ENCODE data around the gene SLC35A1. TPM values are rescaled to one million over a fixed set of nuclear protein-coding genes. Genes with fewer than 3 reads are reported as not detected.

The SLC35A1 gene
- total and polyA plus RNA-seq, 2 of the 8 experiments (the other 6 are each of a cell fraction or from before 2014, with no cell fraction given), result 4.7 to 9.2 TPM

DNA sequence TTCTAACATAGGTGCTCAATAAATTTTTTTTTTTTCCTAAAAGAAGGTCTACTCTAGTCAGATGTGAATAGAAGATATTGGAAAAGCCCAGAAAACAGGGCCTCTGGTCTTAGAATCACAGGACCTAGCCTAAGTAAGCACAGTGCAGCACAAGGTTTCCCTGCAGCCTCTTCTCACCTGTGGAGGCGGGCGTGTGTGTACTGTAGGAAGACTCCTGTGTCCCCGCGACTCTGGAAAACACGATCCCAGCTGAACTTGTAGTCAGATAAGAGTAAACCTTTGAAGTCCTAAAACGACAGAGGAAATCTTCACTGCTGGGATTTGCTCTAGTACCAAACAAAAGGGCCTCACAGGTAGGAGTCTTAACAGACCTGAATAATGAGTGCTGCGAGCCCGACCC, 45.7 kb downstream of the SLC35A1 start (continued):
- TF ChIP-seq, protein P1, sequence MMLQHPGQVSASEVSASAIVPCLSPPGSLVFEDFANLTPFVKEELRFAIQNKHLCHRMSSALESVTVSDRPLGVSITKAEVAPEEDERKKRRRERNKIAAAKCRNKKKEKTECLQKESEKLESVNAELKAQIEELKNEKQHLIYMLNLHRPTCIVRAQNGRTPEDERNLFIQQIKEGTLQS (IDR thresholded peaks at IDR 0.05; ENCODE audit: insufficient read depth, low read depth, low read length), result no peak
- TF ChIP-seq JUN (IDR thresholded peaks at IDR 0.05; ENCODE audit: low read depth, low read length) (no peak), RBBP5 (IDR thresholded peaks at IDR 0.05; ENCODE audit: borderline replicate concordance, low read depth, low read length) (no peak)

All from H1 (cell line).